GM18867 (cell line): ENCODE measurements around the gene CHN2.

Source experiments
- ATAC-seq: cut with Tn5 transposase; IDR thresholded peaks from one replicate; pipeline ENCODE4 v1.9.1; 2021; ENCODE audit warnings: mild to moderate bottlenecking, moderate library complexity; ENCODE audit not compliant: unreplicated experiment

The CHN2 gene

DNA sequence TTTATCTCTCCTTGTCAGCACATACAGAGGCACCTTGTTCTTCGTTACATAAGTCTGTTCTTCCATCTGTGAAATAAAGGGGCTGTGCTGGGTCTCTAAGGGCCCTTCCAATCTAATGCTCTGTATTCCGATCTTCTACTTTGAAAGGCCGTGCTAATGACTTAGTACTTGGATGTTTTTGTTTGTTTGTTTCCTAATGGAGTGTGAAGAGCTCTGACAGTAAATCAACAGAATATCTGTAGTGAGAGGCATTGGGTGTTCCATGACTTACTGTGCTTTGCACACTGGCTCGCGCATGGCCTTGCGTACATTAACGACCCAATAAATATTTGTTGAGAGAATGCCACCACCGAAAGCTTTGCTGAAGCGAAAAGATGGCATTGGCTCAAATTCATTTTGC, 162.1 kb downstream of the CHN2 start:
- no peak for ATAC-seq

DNA sequence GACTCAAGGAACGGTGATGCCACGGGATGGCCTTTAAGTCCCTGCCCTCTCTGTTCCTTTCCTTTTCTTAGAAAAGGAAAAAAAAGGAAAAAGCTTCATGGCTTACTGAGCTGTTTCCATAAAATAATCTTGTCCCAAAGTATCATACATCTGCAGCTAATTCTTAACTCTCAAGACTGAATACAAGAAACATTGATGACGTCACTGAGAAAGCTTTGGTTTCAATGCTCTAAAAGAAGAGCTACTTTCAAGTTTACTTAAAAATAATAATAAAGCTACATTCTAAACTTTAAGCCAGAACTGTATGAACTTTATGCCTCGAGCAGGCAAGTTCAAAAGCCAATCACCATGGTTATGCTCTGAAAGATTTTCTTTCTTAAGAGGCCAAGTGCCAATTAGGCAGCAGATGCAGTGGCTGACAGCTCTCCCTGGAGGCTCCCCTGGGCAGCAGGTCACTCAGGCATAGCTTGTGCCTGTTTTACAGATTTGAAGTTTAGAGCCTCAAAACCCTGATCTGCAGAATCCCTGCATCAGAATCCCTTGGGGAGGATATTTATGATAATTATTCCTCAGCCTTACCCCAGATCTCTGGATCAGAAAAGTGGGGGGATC, 165.0 kb downstream of the CHN2 start:
- no peak for ATAC-seq

- no peak for ATAC-seq
Observed at GRCh38 chr7:29360633-29361625, 166.4 kb downstream of the CHN2 start.

DNA sequence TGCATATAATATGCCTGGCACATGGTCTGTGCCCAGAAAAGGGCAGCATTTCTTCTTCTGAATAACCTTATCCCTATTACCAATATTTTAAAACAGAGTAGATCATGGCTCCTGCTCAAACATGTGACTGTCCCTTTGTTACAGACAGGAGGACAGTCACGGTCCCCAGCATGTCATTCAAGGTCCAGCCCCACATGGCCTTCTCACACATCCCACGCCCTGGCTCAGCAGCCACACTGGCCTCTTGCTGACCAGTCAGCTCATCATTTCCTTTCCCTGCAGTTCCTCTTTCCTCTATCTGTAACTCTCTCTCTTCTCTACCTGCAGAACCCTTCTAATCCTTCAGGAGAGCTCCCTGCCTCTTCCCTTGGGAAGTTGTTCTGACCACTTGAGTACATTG, 167.8 kb downstream of the CHN2 start:
- ATAC-seq, result no peak

DNA sequence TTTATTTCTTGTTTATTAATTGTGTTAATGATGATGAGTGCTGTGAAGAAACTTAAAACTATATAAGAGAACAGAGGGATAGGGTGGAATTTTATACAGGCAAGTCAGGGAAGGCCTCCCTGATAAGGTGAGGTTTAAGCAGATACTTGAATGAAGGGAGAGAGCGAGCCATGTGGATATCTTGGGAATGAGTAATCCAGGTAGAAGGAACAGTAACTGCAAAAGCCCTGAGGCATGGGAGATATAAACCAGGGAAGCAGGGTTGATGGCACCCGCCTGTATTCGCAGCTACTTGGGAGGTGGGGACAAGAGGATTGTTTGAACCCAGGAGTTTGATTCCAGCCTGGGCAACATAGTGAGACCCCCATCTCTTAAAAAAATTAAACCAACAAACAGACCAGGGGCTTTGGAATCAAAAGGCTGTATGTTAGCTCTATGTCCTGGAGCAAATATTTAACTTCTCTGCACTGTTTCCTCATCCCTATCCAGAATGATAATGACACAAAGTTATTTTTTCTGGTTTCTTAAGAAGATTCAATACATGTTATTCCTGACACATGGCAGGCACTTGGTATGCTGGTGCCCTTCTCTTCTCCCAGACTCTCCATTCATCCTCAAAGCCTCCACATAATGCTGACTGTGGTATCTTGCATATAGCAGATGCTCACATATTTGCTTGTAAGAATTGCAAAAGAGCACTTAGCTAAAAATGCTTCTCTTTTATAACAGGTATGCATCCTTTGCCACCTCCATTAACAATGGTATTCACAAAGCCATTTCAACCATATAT, 169.3 kb downstream of the CHN2 start:
- ATAC-seq, result no peak

DNA sequence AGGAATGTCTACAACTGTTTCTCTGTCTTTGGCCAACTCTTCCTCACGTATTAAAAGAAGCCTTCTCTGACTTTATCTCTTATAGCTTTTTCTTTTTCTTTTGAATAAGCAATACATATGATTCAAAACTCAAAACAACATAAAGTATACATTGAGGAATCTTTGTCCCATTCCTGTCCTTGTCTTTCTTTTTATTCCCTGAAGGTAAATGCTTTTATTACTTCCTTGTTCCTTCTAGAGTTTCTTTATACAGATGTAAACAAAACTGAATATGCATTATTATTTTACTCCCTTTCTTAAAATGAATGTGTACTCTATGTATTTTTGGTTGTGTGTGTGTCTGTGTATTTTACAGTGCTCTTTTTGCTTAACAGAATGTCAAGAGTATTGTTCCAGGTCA, 170.1 kb downstream of the CHN2 start:
- ATAC-seq, result no peak

GRCh38 chr7:29365423-29365822, 170.8 kb downstream of the CHN2 start:
- ATAC-seq, result no peak

DNA sequence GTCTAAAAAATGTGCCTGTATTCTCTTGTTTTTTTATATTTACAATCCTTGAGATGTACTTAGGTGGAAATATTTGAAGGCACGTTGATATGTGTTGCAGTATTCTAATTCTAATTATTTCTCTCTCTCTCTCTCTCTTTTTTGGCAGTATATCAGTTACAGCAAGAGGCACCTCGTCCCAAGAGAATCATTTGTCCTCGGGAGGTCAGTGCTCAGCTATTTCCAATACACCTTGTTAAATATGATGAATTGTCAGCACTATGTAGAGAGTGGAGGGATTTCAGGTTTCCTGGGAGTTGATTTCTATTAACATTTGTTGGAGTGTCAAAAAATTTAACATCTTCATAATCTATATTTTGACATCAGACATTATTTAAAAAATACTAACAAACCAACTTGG, 173.2 kb downstream of the CHN2 start:
- no peak for ATAC-seq

DNA sequence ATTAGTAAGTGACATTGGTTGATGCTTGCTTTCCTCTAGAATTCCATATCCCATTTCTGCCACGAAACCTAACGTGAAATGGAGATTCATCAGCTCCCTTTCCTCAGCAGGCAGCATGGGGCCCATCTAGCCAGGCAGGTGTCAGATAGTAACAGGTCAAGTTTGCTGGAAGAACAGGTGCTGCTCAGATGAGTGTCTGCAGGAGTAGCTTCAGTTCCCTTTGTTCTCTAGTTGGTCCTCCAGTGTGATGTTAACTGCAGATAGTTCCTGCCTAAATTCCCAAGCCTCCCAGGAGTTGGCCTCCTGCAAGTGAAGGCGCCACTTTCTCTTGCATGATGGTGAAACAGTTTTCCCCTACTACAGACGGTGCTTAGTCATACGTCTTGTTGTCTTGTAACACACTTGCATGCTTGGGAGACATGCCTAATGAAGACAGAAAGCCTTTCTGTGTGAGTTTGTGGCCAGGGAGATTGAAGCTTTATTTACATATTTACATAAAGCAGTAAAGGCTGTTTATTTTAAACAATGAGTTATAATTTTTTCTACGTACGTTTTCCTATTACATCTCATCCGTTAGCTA, 175.4 kb downstream of the CHN2 start:
- ATAC-seq, result no peak

DNA sequence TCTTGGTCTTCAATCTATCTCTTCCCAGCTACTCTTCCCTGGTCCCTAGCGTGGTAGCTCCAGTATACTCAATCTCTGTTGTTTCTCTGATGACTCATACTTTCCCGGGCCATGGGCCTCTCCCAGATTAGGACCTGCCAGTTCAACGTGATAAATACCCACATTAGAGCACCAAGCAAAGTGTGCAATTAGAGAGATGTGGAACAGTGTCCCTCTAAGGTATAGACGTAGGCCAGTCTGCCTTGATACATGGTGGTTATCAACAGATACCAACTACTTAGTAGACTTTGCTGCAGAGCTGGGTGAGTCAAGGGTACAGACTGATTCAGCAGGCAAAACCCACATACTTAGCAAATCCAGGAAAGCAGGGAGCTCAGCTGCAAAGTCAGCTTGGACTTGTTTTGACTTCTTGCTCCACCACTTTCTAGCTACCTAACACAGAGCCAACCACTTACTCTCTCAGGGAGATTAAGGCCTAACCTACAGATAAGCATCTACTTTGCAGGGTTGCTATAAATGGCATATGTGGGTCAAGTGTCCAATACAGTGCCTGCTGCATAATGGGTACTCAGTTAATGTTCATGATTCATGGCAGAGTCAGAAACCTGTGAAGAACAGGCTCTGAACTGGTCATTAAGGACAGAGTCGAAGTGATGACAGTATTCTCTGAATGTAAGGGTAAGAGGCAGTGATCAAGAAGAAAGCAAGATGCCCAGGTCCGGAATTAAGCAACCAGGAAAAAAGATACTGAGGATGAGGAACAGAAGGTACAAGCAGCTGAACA, 176.1 kb downstream of the CHN2 start:
- ATAC-seq, result no peak

- ATAC-seq, result no peak
Observed at GRCh38 chr7:29371472-29371871, 176.9 kb downstream of the CHN2 start.

GRCh38 chr7:29372351-29373090, 177.9 kb downstream of the CHN2 start:
- ATAC-seq, result no peak

- ATAC-seq, result no peak
Observed at GRCh38 chr7:29375641-29376562, 181.3 kb downstream of the CHN2 start.

GRCh38 chr7:29377718-29378117, 183.1 kb downstream of the CHN2 start:
- no peak for ATAC-seq

- no peak for ATAC-seq
Observed at GRCh38 chr7:29379551-29379950, 185.0 kb downstream of the CHN2 start.

DNA sequence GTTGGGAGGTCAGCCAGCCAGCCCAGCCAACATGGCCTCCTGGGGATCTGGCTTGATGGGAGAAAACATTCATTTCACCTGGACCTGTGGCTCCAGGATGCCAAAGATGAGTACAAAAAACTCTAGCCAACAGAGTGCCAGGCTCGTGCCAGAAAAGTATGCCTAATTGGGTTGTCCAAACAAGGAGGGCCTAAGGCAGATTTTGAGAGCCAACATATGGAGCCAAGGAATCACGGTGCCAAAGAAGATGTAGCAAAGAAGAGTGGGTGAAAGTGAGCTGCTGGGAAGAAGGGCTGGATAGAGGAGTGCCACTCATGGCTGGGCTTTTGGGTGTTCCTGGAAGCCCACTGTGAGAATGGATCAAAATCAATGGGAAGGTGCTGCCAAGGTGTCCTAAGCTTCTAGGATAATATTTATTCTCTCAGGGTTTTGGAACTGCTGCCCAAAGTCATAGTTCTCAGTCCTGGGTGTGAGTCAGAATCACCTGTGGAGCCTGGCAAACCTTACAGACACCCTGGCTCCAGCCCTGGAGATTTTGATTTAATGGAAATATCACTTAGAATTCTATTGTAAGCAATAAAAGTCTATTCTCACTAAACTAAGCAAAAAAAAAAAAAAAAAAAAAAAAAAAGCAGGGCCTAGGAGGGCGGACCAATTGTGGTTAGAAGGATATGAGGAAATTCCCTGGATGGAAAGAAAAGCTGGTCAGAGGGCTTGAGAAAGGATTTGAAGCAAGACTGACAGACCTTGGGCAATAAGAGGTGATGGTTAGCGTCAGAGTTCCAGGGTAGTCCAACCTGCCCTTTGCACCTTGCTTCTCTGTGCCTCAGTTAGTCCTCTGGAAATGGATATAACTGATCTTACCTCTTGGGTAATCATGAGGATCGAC, 186.9 kb downstream of the CHN2 start:
- ATAC-seq, result no peak

GRCh38 chr7:29384277-29384676, 189.7 kb downstream of the CHN2 start:
- no peak for ATAC-seq
